GM19455 (cell line): Measurements from ENCODE around the gene AGRN.
A peak's percentile ranks its signal among the peaks of the same experiment; 100 is the strongest.
"Not testable (repeated sequence)": the region's sequence is repeated elsewhere in the genome, so short reads cannot be mapped to it uniquely, and the experiment has no call there.

Source experiments
- ATAC-seq: cut with Tn5 transposase; IDR thresholded peaks from one replicate; pipeline ENCODE4 v1.9.1; 2021; ENCODE audit not compliant: unreplicated experiment

Gene AGRN

GRCh38 chr1:1050577-1051052, 30.7 kb downstream of the AGRN start:
- ATAC-seq: no peak

DNA sequence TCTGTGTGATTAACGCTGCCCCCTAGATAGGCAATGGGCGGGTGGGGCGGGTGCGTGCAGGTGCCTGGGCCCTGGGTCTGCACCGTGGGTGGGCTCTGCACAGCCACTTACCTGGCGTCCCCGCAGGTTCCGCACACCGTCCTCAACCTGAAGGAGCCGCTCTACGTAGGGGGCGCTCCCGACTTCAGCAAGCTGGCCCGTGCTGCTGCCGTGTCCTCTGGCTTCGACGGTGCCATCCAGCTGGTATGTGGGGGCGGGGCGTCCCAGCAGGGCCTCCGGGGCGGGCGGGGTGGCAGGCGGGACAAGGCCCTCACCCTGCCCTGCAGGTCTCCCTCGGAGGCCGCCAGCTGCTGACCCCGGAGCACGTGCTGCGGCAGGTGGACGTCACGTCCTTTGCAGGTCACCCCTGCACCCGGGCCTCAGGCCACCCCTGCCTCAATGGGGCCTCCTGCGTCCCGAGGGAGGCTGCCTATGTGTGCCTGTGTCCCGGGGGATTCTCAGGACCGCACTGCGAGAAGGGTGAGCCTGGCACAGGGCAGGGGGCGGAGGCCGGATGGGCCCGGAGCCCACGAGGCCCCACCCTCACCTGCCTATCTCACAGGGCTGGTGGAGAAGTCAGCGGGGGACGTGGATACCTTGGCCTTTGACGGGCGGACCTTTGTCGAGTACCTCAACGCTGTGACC, 31.3 kb downstream of the AGRN start:
- ATAC-seq: no peak

DNA sequence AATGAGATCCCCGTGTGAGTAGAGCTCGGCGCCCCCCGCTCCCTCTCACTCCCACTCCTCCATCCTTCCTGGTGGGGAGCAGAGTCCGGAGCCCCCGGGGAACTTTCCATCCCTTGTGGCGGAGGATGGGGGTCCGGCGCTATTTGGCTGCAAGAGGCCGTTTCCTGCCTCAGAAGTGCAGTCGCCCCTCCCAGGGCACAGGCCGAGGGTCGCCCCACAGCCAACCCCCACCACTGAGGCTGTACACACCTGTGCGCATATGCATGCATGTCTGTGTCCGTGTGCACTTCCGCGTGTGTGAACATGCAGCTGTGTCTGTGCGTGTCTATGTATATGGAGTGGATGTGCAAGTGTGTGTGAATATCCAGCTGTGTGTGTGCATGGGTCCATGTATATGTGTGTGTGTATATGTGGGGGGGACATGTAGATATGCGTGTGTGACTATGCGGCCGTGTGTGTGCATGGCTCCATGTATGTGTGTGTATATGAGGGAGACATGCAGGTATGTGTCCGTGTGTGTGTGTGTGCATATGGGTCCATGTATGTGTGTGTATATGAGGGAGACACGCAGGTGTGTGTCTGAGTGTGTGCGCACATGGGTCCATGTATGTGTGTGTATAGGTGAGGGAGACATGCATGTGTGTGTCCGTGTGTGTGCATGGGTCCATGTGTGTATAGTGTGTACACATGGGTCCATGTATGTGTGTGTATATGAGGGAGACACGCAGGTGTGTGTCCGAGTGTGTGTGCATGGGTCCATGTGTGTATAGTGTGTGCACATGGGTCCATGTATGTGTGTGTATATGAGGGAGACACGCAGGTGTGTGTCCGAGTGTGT, 32.3 kb downstream of the AGRN start:
- no peak for ATAC-seq

- no peak for ATAC-seq
These were observed 33.1 kb downstream of the AGRN start for GRCh38 chr1:1053022-1053421.

GRCh38 chr1:1053682-1054081, 33.8 kb downstream of the AGRN start:
- no peak for ATAC-seq

- ATAC-seq: no peak
These were observed 34.3 kb downstream of the AGRN start for GRCh38 chr1:1054099-1054700.

- no peak for ATAC-seq
These were observed 35.1 kb downstream of the AGRN start for GRCh38 chr1:1054971-1055370.

- no peak for ATAC-seq
These were observed 36.2 kb downstream of the AGRN start for GRCh38 chr1:1055841-1056736.

GRCh38 chr1:1057769-1058087, 37.8 kb downstream of the AGRN start:
- not testable (repeated sequence) for ATAC-seq

DNA sequence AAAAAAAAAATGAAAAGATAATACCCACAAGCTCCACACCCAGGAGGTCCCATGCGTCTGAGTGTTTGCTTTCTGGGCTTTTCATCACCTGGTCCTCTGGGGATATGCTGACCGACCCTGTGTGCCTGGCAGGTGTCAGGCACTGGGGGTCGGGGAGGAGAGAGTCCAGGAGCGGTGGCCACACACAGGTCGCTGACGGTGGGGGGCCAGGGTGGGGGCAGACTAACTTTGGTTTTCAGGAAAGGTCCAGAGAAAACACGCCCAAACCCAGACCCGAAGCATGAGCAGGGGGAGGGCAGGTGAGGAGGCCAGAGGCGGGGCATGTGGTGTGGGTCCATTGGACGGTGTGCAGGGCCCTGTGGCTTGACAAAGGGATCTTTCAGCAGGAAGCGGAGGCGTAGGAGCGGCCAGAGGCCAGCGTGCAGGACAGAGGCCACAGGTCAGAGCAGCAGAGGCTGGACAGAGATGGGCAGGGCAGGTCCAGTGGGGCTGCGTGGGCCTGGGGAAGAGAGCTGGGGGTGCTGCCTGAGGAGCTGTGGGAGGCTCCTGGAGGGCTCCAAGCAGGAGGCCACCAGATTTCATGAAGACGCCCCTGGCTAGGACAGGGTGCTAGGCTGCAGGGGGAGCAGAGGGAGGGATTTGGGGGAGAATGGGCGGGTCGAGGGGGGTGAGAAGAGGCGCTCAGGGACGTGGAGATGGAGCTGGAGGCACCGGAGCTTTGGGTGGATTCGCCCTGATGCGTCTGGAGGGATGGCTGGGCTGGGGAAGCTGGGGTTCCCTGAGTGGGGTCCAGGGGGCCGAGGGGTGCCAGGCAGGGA, 38.4 kb downstream of the AGRN start:
- ATAC-seq: no peak

DNA sequence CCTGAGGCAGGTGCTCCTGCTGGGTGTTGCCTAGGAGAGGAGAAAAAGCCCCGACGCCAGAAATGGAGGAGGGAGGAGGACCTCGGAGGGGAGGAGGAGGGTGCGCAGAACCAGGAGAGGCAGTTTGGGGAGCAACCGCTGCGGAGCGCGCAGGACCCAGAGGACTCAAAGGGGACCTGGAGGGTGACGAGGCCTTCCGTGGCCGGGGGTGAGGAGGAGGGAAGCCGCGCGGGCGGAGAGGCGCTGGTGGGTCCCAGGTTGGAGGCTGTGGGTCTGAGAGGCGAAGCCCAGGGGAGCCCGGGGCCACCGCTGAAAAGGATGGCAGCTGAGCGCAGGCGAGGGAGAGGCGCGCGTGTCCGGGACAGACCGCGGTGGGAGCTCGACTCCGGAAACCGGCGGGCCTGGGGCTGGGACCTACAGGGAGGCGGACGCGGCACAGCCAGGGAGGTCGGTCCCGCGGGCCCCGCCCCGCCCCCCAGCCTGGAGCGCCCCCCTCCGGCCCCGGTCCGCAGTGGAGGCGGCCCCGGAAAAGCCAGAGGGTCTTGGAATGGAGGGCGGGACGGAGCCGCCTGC, 39.1 kb downstream of the AGRN start:
- ATAC-seq: peak; percentile 38

GRCh38 chr1:1059494-1060280, 39.8 kb downstream of the AGRN start:
- ATAC-seq: peak; percentile 72

DNA sequence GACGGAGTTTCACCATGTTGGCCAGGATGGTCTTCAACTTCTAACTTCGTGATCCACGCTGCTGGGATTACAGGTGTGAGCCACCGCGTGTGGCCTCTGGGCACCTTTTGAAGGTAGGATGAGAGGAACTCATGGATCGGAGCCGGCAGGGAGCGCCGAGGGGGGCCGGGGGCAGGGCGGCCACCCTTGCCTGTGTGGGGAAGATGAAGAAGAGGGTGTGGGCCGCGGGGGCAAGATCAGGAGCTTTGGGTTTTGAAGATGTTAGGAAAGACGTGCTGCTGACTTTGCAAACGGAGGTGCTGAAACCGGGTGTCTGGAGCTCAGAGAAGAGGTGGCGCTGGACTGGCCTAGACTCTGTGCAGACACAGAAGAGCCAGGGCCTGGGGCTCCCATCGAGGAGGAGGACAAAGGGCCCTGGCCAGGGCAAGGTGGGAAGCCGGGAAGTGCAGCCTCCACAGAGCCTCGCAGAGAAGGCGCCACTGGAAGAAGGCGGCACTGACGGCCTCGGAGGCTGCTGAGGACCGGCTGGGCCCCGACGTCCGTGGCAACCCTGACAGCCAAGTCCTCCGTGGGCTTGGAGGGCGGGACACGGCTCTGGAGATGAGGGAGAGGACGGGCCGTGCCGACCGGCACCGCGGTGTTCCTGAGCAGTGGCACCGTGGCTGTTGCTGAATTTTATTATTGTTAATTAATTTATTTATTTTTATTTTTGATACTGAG, 40.5 kb downstream of the AGRN start:
- ATAC-seq: no peak

DNA sequence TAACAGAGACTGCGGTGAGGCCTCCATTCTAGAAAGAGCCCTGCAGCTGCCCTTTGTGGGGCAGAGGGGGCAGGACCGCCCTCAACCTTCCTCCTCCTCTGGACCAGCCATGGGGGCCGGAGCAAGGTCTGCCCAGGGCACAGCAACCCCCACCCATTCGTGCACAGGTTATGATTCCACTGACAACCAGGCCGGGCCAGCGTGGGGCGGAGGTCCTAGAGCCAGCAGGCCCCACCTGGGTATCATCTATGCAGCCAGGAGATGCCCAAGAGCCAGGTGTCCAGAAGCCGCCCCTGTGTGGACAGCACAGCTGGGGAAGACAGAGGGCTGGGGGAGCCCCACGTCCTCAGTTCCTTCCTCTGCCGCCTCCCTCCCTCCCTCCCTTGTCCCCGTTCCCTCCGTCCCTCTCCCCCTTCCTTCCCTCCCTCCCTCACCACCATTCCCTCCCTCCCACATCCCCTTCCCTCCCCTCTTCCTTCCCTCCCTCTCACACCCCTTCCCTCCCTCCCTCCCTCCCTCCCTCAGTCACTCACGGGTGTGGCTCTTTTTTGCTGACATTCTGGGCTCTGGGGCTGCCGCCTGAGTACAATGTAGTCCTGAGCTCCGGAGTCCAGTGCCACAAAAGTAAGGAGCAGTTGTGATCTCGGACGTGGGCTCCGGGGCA, 41.9 kb downstream of the AGRN start:
- no peak for ATAC-seq

GRCh38 chr1:1062348-1063163, 42.6 kb downstream of the AGRN start:
- no peak for ATAC-seq

DNA sequence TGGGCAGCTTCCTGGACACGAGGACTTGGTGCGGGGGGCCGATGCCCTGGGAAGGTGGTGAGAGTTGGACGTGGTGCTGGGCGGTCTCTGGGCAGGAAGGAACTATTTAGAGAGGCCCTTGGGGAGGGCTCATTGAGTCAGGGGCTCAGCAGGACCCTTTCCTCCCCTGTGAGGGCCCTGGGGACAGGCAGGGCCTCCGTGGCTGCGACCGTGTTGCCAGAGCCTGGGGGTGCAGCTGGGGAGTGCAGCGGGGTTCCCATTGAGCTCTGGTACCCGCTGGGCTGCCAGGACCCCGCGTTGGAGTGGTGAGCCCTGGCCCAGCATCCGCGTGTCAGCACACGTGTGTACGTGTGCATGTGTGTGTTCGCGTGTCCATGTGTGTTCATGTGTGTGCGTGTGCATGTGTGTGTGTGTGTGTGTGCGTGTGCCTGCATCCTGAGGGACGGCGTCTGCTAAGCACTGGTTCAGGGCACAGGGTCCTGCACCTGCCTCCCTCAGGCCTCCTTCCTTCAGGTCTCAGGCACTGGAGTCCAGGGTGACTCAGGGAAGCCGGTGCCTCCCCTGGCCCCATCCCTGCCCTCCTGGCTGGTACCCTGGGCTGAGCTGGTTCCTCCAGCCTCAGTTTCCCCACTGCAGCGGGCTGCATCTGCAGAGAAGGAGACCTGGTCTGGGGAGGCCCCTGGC, 43.5 kb downstream of the AGRN start:
- no peak for ATAC-seq
